GM19351 (cell line): Measurements from ENCODE around the gene ABCG1.

Experiments used
- ATAC-seq: cut with Tn5 transposase; IDR thresholded peaks from one replicate; pipeline ENCODE4 v1.9.1; 2021; ENCODE audit warnings: mild to moderate bottlenecking, moderate library complexity; ENCODE audit not compliant: unreplicated experiment

The ABCG1 gene

GRCh38 chr21:42317341-42317741, 98.4 kb downstream of the ABCG1 start:
- ATAC-seq = no peak

GRCh38 chr21:42317826-42318746, 99.1 kb downstream of the ABCG1 start:
- ATAC-seq = no peak

- ATAC-seq = peak; percentile 50
Measured at GRCh38 chr21:42319376-42319775, 100.4 kb downstream of the ABCG1 start.

GRCh38 chr21:42319851-42320572, 101.1 kb downstream of the ABCG1 start:
- ATAC-seq = no peak

- no peak for ATAC-seq
Measured at GRCh38 chr21:42320791-42321190, 101.9 kb downstream of the ABCG1 start.

GRCh38 chr21:42321231-42321630, 102.3 kb downstream of the ABCG1 start:
- ATAC-seq = no peak

GRCh38 chr21:42321845-42322244, 102.9 kb downstream of the ABCG1 start:
- no peak for ATAC-seq

GRCh38 chr21:42324896-42325295, 106.0 kb downstream of the ABCG1 start:
- ATAC-seq = no peak

- no peak for ATAC-seq
Measured at GRCh38 chr21:42330380-42331371, 111.7 kb downstream of the ABCG1 start.

GRCh38 chr21:42331660-42332059, 112.7 kb downstream of the ABCG1 start:
- ATAC-seq = no peak

GRCh38 chr21:42332557-42333317, 113.8 kb downstream of the ABCG1 start:
- ATAC-seq = no peak

GRCh38 chr21:42336054-42336453, 117.1 kb downstream of the ABCG1 start:
- ATAC-seq = no peak

- no peak for ATAC-seq
Measured at GRCh38 chr21:42337276-42337675, 118.3 kb downstream of the ABCG1 start.

- no peak for ATAC-seq
Measured at GRCh38 chr21:42337830-42338728, 119.1 kb downstream of the ABCG1 start.

GRCh38 chr21:42338729-42339715, 120.1 kb downstream of the ABCG1 start:
- no peak for ATAC-seq

- no peak for ATAC-seq
Measured at GRCh38 chr21:42340187-42341050, 121.5 kb downstream of the ABCG1 start.
